ENCODE data around the gene CPA4. TPM values are rescaled to one million over a fixed set of nuclear protein-coding genes. Genes with fewer than 3 reads are reported as not detected.

The CPA4 gene
- total RNA-seq, 2 donors from 2014 or later, result not detected

GRCh38 chr7:130338233-130338632 lies 45.3 kb downstream of the CPA4 start:
- H3K9me3 ChIP-seq, result no peaks in the 10 kb centered on the region
- H3K27me3 ChIP-seq (replicated peaks; ENCODE audit: insufficient read depth), result no peaks in the 10 kb centered on the region
- no peak for TF ChIP-seq CTCF (IDR thresholded peaks at IDR 0.05)
- no peak overlapping the region for H3K27ac ChIP-seq
- DNase-seq (ENCODE audit: low spot score) (no peak), ATAC-seq (ENCODE audit: insufficient number of reproducible peaks, low FRiP score, low read depth) (no peak)
- no peak overlapping the region for H3K4me3 ChIP-seq
- H3K4me1 ChIP-seq (ENCODE audit: control insufficient read depth in 1 of 2, low read depth in 2 of 2), result peaks cover 0 to 11% of the 10 kb centered on the region in 2 donors
- no peaks in the 10 kb centered on the region for H3K36me3 ChIP-seq

GRCh38 chr7:130341882-130342281 lies 48.9 kb downstream of the CPA4 start:
- ATAC-seq (ENCODE audit: insufficient number of reproducible peaks, low FRiP score, low read depth) (no peak), DNase-seq (ENCODE audit: low spot score) (no peak)

GRCh38 chr7:130342701-130343380 lies 49.9 kb downstream of the CPA4 start:
- no peak overlapping the region for H3K4me3 ChIP-seq
- no peaks in the 10 kb centered on the region for H3K4me1 ChIP-seq (ENCODE audit: control insufficient read depth in 1 of 2, low read depth in 2 of 2)
- H3K27me3 ChIP-seq (replicated peaks; ENCODE audit: insufficient read depth), result no peaks in the 10 kb centered on the region
- H3K36me3 ChIP-seq, result no peaks in the 10 kb centered on the region
- no peak for TF ChIP-seq CTCF (IDR thresholded peaks at IDR 0.05)
- H3K27ac ChIP-seq, result no peak overlapping the region
- H3K9me3 ChIP-seq, result no peaks in the 10 kb centered on the region
- no peak for DNase-seq (ENCODE audit: low spot score)
- no peak for ATAC-seq (ENCODE audit: insufficient number of reproducible peaks, low FRiP score, low read depth)

More at GRCh38 chr7:130341882-130342281, 48.9 kb downstream of the CPA4 start:
- Histone ChIP-seq H3K36me3 (no peaks in the 10 kb centered on the region), H3K27ac (no peak overlapping the region), H3K4me1 (ENCODE audit: control insufficient read depth in 1 of 2, low read depth in 2 of 2) (no peaks in the 10 kb centered on the region), H3K4me3 (no peak overlapping the region), H3K9me3 (no peaks in the 10 kb centered on the region), H3K27me3 (replicated peaks; ENCODE audit: insufficient read depth) (no peaks in the 10 kb centered on the region)
- TF ChIP-seq CTCF (IDR thresholded peaks at IDR 0.05), result no peak

- no peaks in the 10 kb centered on the region for H3K4me1 ChIP-seq (ENCODE audit: control insufficient read depth in 1 of 2, low read depth in 2 of 2)
- H3K27ac ChIP-seq, result no peak within 1 kb of the TSS
- no peaks in the 10 kb centered on the region for H3K9me3 ChIP-seq
- H3K27me3 ChIP-seq (replicated peaks; ENCODE audit: insufficient read depth), result no peaks in the 10 kb centered on the region
- H3K4me3 ChIP-seq, result no peak within 1 kb of the TSS
- H3K36me3 ChIP-seq, result no peaks in the 10 kb centered on the region
- ATAC-seq (ENCODE audit: insufficient number of reproducible peaks, low FRiP score, low read depth) (no peak), DNase-seq (ENCODE audit: low spot score) (no peak)
- TF ChIP-seq CTCF (IDR thresholded peaks at IDR 0.05), result no peak
These were observed 51.4 kb downstream of the CPA4 start, which contains the start of gene CPA5 for GRCh38 chr7:130344271-130344866. TSS of gene CPA5 (plus strand) at chr7:130344816. CDS start at chr7:130346486, 1,670 bp downstream.

- ATAC-seq (ENCODE audit: insufficient number of reproducible peaks, low FRiP score, low read depth), result no peak
- H3K27me3 ChIP-seq (replicated peaks; ENCODE audit: insufficient read depth), result no peaks in the 10 kb centered on the region
- no peaks in the 10 kb centered on the region for H3K36me3 ChIP-seq
- no peaks in the 10 kb centered on the region for H3K9me3 ChIP-seq
- TF ChIP-seq CTCF (IDR thresholded peaks at IDR 0.05), result no peak
- no peak overlapping the region for H3K4me3 ChIP-seq
- H3K4me1 ChIP-seq (ENCODE audit: control insufficient read depth in 1 of 2, low read depth in 2 of 2), result no peaks in the 10 kb centered on the region
- no peak for DNase-seq (ENCODE audit: low spot score)
- no peak overlapping the region for H3K27ac ChIP-seq
These were observed 52.2 kb downstream of the CPA4 start for GRCh38 chr7:130345136-130345535.
